ENCODE measurements around the gene CRIM1. TPM values are rescaled to one million over a fixed set of nuclear protein-coding genes. Genes with fewer than 3 reads are reported as not detected.

The CRIM1 gene
- total RNA-seq, 2 donors from 2014 or later: 26.7 to 26.9 TPM

DNA sequence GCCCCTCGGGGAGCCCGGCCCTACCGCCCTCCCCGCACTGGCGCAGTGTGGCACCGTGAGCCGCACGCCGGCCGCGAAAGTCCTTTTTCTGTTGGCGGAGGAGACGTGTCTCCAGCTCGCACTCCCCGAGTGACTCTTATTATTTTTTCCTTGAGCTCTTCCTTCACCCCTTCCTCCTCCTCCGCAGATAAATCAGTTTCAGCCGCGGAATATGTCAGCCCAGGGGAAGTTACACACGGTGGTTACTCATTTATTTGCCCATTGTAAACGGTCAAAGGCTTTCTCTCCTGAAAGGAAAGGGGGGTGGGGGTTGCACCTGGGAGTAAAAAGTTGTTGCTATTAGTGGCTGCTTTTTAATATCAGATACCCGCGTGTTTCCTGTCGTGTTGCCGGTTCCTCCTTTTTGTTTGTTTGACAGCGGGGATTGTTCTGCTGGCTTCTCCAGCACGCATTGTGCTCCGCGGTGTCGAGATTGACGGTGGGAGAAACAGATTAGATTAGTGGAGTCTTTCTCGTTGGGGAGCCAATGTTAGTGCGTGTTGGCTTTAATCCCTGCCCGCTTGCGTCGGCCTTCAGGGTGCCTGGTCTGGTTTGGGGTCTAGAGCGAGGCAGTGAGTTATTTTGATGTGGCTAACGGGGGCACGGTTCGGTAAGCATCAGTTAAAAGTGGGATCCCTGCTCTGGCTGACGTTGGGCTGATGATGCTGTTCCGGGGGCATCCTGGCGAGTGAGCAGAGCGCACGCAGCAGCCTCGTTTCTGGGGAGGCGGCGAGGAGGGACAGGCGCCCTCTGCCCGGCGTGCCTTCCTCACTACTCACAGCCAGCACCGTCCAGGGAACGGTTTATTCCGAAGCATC lies 1.6 kb downstream of the CRIM1 start:
- peak overlapping the region; percentile 89 for H3K4me3 Mint-ChIP-seq
- H3K9me3 Mint-ChIP-seq: no peaks in the 10 kb centered on the region
- H3K4me1 Mint-ChIP-seq: peaks cover 62% of the 10 kb centered on the region
- H3K27me3 ChIP-seq (ENCODE audit: control insufficient read depth, insufficient read depth, low read length, poor library complexity, severe bottlenecking): peaks cover 10% of the 10 kb centered on the region
- no peak for TF ChIP-seq CTCF (conservative IDR thresholded peaks at IDR 0.05)
- H3K9me3 ChIP-seq (ENCODE audit: control insufficient read depth, low read length): no peaks in the 10 kb centered on the region
- peaks cover 14% of the 10 kb centered on the region for H3K27me3 Mint-ChIP-seq (ENCODE audit: insufficient read depth)
- H3K36me3 Mint-ChIP-seq (ENCODE audit: low read depth): no peaks in the 10 kb centered on the region
- no peaks in the 10 kb centered on the region for H3K36me3 ChIP-seq (ENCODE audit: control insufficient read depth, insufficient read depth, low read length)
- H3K9ac ChIP-seq (ENCODE audit: extremely low read depth, low read length, poor library complexity, severe bottlenecking): peak overlapping the region; percentile 66
- H3K4me3 ChIP-seq (ENCODE audit: low read length): peak overlapping the region; percentile 92
- peak overlapping the region; percentile 88 for H3K27ac Mint-ChIP-seq
- 0% methylated on average over 17 to 53 of the region's 53 CpGs for WGBS, 2 experiments (ENCODE audit: insufficient coverage in 1 of 2, insufficient read length in 1 of 2)
- DNase-seq: peak; percentile 80
- H3K27ac ChIP-seq (ENCODE audit: low read depth, low read length): no peak overlapping the region
- peaks cover 3% of the 10 kb centered on the region for H3K4me1 ChIP-seq (ENCODE audit: control insufficient read depth, insufficient read depth, low read length)

GRCh38 chr2:36357847-36358659 lies 2.5 kb downstream of the CRIM1 start:
- H3K27ac Mint-ChIP-seq: peak overlapping the region; percentile 88
- H3K27me3 Mint-ChIP-seq (ENCODE audit: insufficient read depth): peaks cover 14% of the 10 kb centered on the region
- no peaks in the 10 kb centered on the region for H3K36me3 Mint-ChIP-seq (ENCODE audit: low read depth)
- Histone ChIP-seq H3K4me1 (ENCODE audit: control insufficient read depth, insufficient read depth, low read length) (no peaks in the 10 kb centered on the region), H3K9ac (ENCODE audit: extremely low read depth, low read length, poor library complexity, severe bottlenecking) (peak overlapping the region; percentile 66), H3K4me3 (ENCODE audit: low read length) (peak overlapping the region; percentile 92), H3K27me3 (ENCODE audit: control insufficient read depth, insufficient read depth, low read length, poor library complexity, severe bottlenecking) (peaks cover 10% of the 10 kb centered on the region), H3K27ac (ENCODE audit: low read depth, low read length) (no peak overlapping the region), H3K36me3 (ENCODE audit: control insufficient read depth, insufficient read depth, low read length) (no peaks in the 10 kb centered on the region), H3K9me3 (ENCODE audit: control insufficient read depth, low read length) (no peaks in the 10 kb centered on the region)
- peak; percentile 70 for TF ChIP-seq CTCF (conservative IDR thresholded peaks at IDR 0.05)
- DNase-seq: no peak
- peaks cover 56% of the 10 kb centered on the region for H3K4me1 Mint-ChIP-seq
- no peaks in the 10 kb centered on the region for H3K9me3 Mint-ChIP-seq
- WGBS, 2 experiments (ENCODE audit: insufficient coverage in 1 of 2, insufficient read length in 1 of 2): 28 to 34% methylated on average over 5 to 8 of the region's 9 CpGs
- peak overlapping the region; percentile 89 for H3K4me3 Mint-ChIP-seq

DNA sequence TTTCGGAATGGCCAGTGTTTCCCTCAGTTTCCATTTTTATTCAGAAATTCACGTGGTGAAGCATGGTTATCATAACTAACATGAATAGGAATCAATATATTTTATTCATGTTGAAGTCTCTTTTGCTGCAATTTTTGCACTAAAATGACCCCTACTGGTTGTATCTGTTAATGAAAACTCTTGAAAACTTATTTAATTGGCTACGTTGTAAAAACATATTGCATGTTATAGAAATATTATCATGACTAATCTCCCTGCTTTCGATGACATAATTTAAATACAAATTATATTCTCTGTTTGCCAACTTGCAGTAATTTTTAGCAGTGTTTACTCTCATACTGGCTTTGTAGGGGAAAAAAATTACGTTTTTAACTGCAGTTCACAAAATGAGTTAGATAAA lies 3.5 kb downstream of the CRIM1 start:
- 58 to 94% methylated on average over 1 to 3 of the region's 5 CpGs for WGBS, 2 experiments (ENCODE audit: insufficient coverage in 1 of 2, insufficient read length in 1 of 2)
- H3K36me3 Mint-ChIP-seq (ENCODE audit: low read depth): no peaks in the 10 kb centered on the region
- no peak overlapping the region for H3K4me3 Mint-ChIP-seq
- peaks cover 60% of the 10 kb centered on the region for H3K4me1 Mint-ChIP-seq
- Histone ChIP-seq H3K27ac (ENCODE audit: low read depth, low read length) (no peak overlapping the region), H3K9ac (ENCODE audit: extremely low read depth, low read length, poor library complexity, severe bottlenecking) (no peak overlapping the region), H3K9me3 (ENCODE audit: control insufficient read depth, low read length) (no peaks in the 10 kb centered on the region), H3K27me3 (ENCODE audit: control insufficient read depth, insufficient read depth, low read length, poor library complexity, severe bottlenecking) (peaks cover 9% of the 10 kb centered on the region), H3K4me3 (ENCODE audit: low read length) (peak overlapping the region; percentile 92), H3K36me3 (ENCODE audit: control insufficient read depth, insufficient read depth, low read length) (no peaks in the 10 kb centered on the region), H3K4me1 (ENCODE audit: control insufficient read depth, insufficient read depth, low read length) (peaks cover 6% of the 10 kb centered on the region)
- TF ChIP-seq CTCF (conservative IDR thresholded peaks at IDR 0.05): peak; percentile 62
- H3K27me3 Mint-ChIP-seq (ENCODE audit: insufficient read depth): peaks cover 10% of the 10 kb centered on the region
- no peak overlapping the region for H3K27ac Mint-ChIP-seq
- H3K9me3 Mint-ChIP-seq: no peaks in the 10 kb centered on the region
- no peak for DNase-seq

Data from endodermal cell (in vitro differentiated cells).